HCT116 (cell line): ENCODE measurements around the gene TDRD7.

Source experiments
- CTCF ChIP-seq, 3 experiments: fragments of 200-600 bp in 1 of 3; sonication (generic) in 1 of 3; IDR thresholded peaks in 2 of 3; conservative IDR thresholded peaks in 1 of 3; 2 replicates each; pipeline ENCODE4 v1.5.1; 2012 to 2017; ENCODE audit warnings: low read depth in 2 of 3, low read length in 2 of 3, antibody characterized with exemption in 1 of 3, borderline replicate concordance in 1 of 3, control low read depth in 1 of 3, mild to moderate bottlenecking in 1 of 3, mixed read lengths in 1 of 3, mixed run types in 1 of 3, moderate library complexity in 1 of 3; ENCODE audit not compliant: insufficient read depth in 1 of 3
- EGR1 ChIP-seq: IDR thresholded peaks from 2 replicates; pipeline ENCODE4 v1.6.1; 2012; ENCODE audit warnings: low read depth
- ELF1 ChIP-seq: IDR thresholded peaks from 2 replicates; pipeline ENCODE4 v1.6.1; 2012; ENCODE audit warnings: low read depth, borderline replicate concordance
- EZH2 ChIP-seq: fragments of 200-600 bp; sonication (generic); IDR thresholded peaks from 2 replicates; pipeline ENCODE4 v1.6.1; 2017; ENCODE audit warnings: antibody characterized with exemption, mixed run types
- JUND ChIP-seq: IDR thresholded peaks from 2 replicates; pipeline ENCODE4 v1.6.1; 2012
- POLR2A ChIP-seq: IDR thresholded peaks from 2 replicates; pipeline ENCODE4 v1.7.0; 2011; ENCODE audit warnings: borderline replicate concordance; ENCODE audit not compliant: insufficient read depth, insufficient read length; ENCODE audit errors: extremely low read depth
- POLR2AphosphoS5 ChIP-seq: IDR thresholded peaks from 2 replicates; pipeline ENCODE4 v1.6.1; 2011; ENCODE audit warnings: mild to moderate bottlenecking, low read depth, low read length, moderate library complexity
- RAD21 ChIP-seq: IDR thresholded peaks from 2 replicates; pipeline ENCODE4 v1.6.1; 2012; ENCODE audit warnings: low read depth, mild to moderate bottlenecking
- ZFX ChIP-seq: fragments of 450-650 bp; IDR thresholded peaks from 2 replicates; pipeline ENCODE4 v1.6.1; 2017
- ZNF274 ChIP-seq: fragments of 200-500 bp; sonication (Bioruptor generic); IDR thresholded peaks from 2 replicates; pipeline ENCODE4 v1.6.1; 2014; ENCODE audit warnings: mild to moderate bottlenecking, low read depth, low read length, inconsistent platforms

GRCh38 chr9:97510797-97511654, 99.1 kb downstream of the TDRD7 start:
- TF ChIP-seq POLR2AphosphoS5 (no peak), ZFX (no peak), JUND (no peak), ELF1 (no peak), POLR2A (no peak), EGR1 (no peak), CTCF (IDR thresholded peaks at IDR 0.05 in 2 of 3, conservative IDR thresholded peaks at IDR 0.05 in 1 of 3; ENCODE audit: borderline replicate concordance in 1 of 3, insufficient read depth in 1 of 3, low read depth in 2 of 3, low read length in 2 of 3) (no peak), ZNF274 (no peak), EZH2 (no peak), RAD21 (no peak)
